Lower lobe of right lung (tissue), 2 donors: ENCODE results near the gene BCORL1. TPM values are rescaled to one million over a fixed set of nuclear protein-coding genes. Genes with fewer than 3 reads are reported as not detected.

Source experiments
- ATAC-seq, 2 donors: fragments of 200-7000 bp; cut with Tn5 transposase; one replicate each; pipeline ENCODE4 v1.9.1; 2020 to 2022; ENCODE audit warnings: mild to moderate bottlenecking in 2 of 2, moderate library complexity in 2 of 2
- DNase-seq: peaks from one replicate; pipeline ENCODE4 v3.0.0-alpha.2; 2020
- H3K27ac ChIP-seq: fragments of 200-600 bp; one replicate; pipeline ENCODE4 v1.8.0; 2022
- H3K27me3 ChIP-seq: fragments of 200-600 bp; one replicate; pipeline ENCODE4 v1.8.0; 2022; ENCODE audit warnings: low read depth
- H3K36me3 ChIP-seq: fragments of 200-600 bp; one replicate; pipeline ENCODE4 v1.8.0; 2022; ENCODE audit warnings: mild to moderate bottlenecking
- H3K4me1 ChIP-seq: fragments of 200-600 bp; one replicate; pipeline ENCODE4 v1.8.0; 2022
- H3K4me3 ChIP-seq: fragments of 200-600 bp; one replicate; pipeline ENCODE4 v1.8.0; 2022; ENCODE audit warnings: mild to moderate bottlenecking
- H3K9me3 ChIP-seq: fragments of 200-600 bp; one replicate; pipeline ENCODE4 v1.8.0; 2022
- CTCF ChIP-seq: fragments of 200-600 bp; IDR thresholded peaks from one replicate; pipeline ENCODE4 v1.8.0; 2022; ENCODE audit warnings: antibody characterized with exemption, mild to moderate bottlenecking
- intact Hi-C: fragments of 100-400 bp; cut with DNase I; formaldehyde crosslinking; loops from one replicate; pipeline ENCODE4 v1.11.0; 2022
- total RNA-seq: library from RNA; stranded (reverse); fragmentation: NEBNext Ultra II Directional; extraction: Animal tissue kit (Norgen Biotek cat#: 25700); gene quantifications from one replicate; pipeline ENCODE4 v1.2.1, GENCODE V29; 2021
- donor health status: DM: no; HTN: yes; CAD: no; lungs with severe emphysema.

BCORL1 gene
- total RNA-seq, 1 donor from 2014 or later: 13.6 TPM

GRCh38 chrX:130049821-130050220 is 67.4 kb downstream of the BCORL1 start:
- Histone ChIP-seq H3K4me1 (no peaks in the 10 kb centered on the region), H3K36me3 (peaks cover 57% of the 10 kb centered on the region), H3K9me3 (no peaks in the 10 kb centered on the region), H3K27me3 (no peaks in the 10 kb centered on the region), H3K4me3 (no peak overlapping the region), H3K27ac (no peak overlapping the region)
- ATAC-seq: no peak
- DNase-seq: no peak
- TF ChIP-seq CTCF: no peak
- intact Hi-C loops: no loop called here

- TF ChIP-seq CTCF: no peak
- intact Hi-C loops: no loop called here
- no peak for ATAC-seq
These were observed 68.9 kb downstream of the BCORL1 start for GRCh38 chrX:130051176-130051845.

GRCh38 chrX:130053236-130053635 is 70.8 kb downstream of the BCORL1 start:
- DNase-seq: no peak
- no peaks in the 10 kb centered on the region for H3K9me3 ChIP-seq
- H3K27ac ChIP-seq: no peak overlapping the region
- H3K27me3 ChIP-seq: no peaks in the 10 kb centered on the region
- no peak for ATAC-seq
- no peak for TF ChIP-seq CTCF
- intact Hi-C loops: no loop called here
- H3K36me3 ChIP-seq: peaks cover 35% of the 10 kb centered on the region
- no peaks in the 10 kb centered on the region for H3K4me1 ChIP-seq
- no peak overlapping the region for H3K4me3 ChIP-seq

More at GRCh38 chrX:130051176-130051845, 68.9 kb downstream of the BCORL1 start:
- no peaks in the 10 kb centered on the region for H3K27me3 ChIP-seq
- no peak overlapping the region for H3K4me3 ChIP-seq
- peaks cover 46% of the 10 kb centered on the region for H3K36me3 ChIP-seq
- H3K27ac ChIP-seq: no peak overlapping the region
- no peak for DNase-seq
- H3K4me1 ChIP-seq: no peaks in the 10 kb centered on the region
- no peaks in the 10 kb centered on the region for H3K9me3 ChIP-seq

- H3K27ac ChIP-seq: no peak overlapping the region
- intact Hi-C loops: no loop called here
- H3K27me3 ChIP-seq: no peaks in the 10 kb centered on the region
- no peak overlapping the region for H3K4me3 ChIP-seq
- H3K36me3 ChIP-seq: peaks cover 33% of the 10 kb centered on the region
- H3K9me3 ChIP-seq: no peaks in the 10 kb centered on the region
- TF ChIP-seq CTCF: no peak
- no peak for DNase-seq
- H3K4me1 ChIP-seq: no peaks in the 10 kb centered on the region
- ATAC-seq: no peak
These were observed 72.7 kb downstream of the BCORL1 start for GRCh38 chrX:130055103-130055502.

- Histone ChIP-seq H3K27ac (no peak overlapping the region), H3K9me3 (no peaks in the 10 kb centered on the region), H3K4me3 (no peak overlapping the region), H3K4me1 (peaks cover 2% of the 10 kb centered on the region), H3K27me3 (no peaks in the 10 kb centered on the region), H3K36me3 (peaks cover 29% of the 10 kb centered on the region)
- no peak for ATAC-seq
- intact Hi-C loops: no loop called here
- TF ChIP-seq CTCF: no peak
- DNase-seq: no peak
These were observed 73.5 kb downstream of the BCORL1 start for GRCh38 chrX:130055899-130056298.
